ENCODE results near the gene HCN2.
A peak's percentile ranks its signal among the peaks of the same experiment; 100 is the strongest.
"Not testable (repeated sequence)": the region's sequence is repeated elsewhere in the genome, so short reads cannot be mapped to it uniquely, and the experiment has no call there.

The HCN2 gene

GRCh38 chr19:572140-572742 lies 17.4 kb upstream of the HCN2 start, which contains the start of gene BSG:
TSS of gene BSG (plus strand) at chr19:572596. CDS start at chr19:572635, 39 bp downstream.
- DNase-seq = peak; percentile 98

DNA sequence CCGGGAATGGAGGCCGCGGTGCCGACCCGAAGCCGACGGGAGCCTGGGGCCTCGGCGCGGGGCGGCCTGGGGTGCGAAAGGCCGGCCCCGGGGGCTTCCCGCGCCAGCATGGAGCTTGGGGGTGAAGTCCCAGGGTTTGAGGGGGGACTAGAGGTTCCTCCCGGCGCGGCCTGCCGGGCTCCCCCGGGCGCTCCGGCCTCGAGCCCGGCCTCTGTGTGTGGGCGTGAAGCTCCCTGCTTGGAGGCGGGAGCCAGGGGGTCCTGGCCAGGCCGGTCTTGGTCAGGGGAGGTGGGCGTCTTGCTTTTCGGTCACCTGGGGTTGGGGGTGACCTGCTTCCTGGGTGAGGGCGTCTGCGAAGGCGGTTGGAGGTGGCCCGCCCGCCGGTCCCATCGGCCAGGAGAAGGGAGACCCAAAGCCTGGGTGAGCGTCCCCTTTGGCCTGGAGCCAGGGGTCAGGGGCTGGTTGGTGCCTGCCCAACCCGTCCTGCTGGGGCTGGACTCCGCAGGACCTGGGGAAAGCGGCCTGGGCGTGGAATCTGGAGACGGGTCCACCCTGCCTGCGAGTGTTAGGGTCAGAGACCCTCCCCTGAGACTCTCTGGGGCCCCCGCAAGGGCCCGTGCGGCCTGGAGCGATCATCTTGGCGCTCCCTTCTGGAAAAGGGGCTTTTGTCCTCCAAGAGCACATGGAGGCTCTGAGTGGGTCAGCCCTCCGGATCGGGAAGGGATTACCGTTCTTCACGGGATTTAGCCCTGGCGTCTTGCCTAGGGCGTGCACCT lies 16.8 kb upstream of the HCN2 start:
- no peak for DNase-seq

GRCh38 chr19:573519-573825 lies 16.2 kb upstream of the HCN2 start:
- DNase-seq = no peak

GRCh38 chr19:574658-575526 lies 14.8 kb upstream of the HCN2 start:
- no peak for DNase-seq

GRCh38 chr19:575527-576506 lies 13.9 kb upstream of the HCN2 start:
- DNase-seq = no peak

- DNase-seq = no peak
These were observed 12.8 kb upstream of the HCN2 start for GRCh38 chr19:576768-577438.

- no peak for DNase-seq
These were observed 12.0 kb upstream of the HCN2 start for GRCh38 chr19:577439-578392.

DNA sequence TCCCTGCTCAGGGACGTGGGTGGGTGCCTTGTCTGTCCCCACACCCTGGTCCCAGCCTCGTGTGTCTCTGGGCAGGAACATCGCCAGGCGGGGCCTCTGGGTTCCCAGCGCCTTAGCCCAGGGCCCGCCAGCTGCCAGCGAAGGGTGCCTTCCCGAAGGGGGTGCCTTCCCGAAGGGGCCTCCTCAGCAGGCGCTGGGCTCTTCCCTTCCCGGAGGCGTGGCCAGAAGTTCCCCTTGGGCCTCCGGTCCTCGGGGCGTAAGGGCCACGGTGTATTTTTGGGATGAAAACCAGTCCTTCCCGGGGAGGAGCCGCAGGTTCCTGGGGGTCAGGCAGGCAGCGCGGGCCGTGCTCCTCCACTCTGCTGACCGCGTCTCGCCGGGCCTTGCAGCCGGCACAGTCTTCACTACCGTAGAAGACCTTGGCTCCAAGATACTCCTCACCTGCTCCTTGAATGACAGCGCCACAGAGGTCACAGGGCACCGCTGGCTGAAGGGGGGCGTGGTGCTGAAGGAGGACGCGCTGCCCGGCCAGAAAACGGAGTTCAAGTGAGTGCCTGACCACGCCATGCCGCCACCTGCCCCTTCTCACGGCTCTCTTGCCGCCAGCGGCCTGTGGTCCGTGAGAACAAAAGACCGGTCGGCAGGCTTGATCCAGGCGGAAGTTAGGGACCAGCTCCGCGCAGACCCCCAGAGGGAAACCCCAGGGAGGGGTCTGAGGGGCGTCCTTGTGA lies 10.4 kb upstream of the HCN2 start:
- DNase-seq = no peak

DNA sequence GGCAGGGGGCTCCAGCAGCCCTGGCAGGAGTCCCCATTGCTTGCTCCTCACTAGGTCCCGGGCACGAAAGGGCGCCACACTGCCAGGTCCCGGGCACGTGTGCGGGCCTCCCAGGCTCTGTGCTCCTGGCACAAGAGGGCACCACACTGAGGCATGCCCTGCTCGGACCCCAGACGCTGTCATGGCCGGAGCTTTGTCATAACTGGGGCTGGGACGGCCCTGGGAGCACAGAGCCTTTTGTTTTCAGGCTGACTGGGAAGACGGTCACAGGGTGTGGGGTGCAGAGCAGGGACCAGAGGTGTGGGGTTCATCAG lies 9.9 kb upstream of the HCN2 start:
- DNase-seq = no peak

DNA sequence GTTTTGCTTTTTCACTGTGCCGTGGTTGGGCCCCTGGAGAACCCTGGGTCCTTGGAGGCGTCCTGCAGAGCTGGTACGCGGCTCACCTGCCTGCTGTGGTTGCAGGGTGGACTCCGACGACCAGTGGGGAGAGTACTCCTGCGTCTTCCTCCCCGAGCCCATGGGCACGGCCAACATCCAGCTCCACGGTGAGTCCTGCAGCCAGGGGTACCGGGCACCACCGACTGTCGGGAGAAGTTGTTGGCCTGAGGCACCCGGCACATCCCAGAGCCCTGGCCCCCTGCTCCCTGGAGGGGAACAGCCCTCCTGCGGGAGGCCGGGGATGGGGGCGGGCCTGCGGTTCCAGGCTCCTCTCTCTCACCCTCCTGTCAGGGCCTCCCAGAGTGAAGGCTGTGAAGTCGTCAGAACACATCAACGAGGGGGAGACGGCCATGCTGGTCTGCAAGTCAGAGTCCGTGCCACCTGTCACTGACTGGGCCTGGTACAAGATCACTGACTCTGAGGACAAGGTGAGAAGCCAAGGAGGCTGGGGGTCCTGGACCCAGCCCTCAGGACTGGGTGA lies 9.3 kb upstream of the HCN2 start:
- DNase-seq = no peak

DNA sequence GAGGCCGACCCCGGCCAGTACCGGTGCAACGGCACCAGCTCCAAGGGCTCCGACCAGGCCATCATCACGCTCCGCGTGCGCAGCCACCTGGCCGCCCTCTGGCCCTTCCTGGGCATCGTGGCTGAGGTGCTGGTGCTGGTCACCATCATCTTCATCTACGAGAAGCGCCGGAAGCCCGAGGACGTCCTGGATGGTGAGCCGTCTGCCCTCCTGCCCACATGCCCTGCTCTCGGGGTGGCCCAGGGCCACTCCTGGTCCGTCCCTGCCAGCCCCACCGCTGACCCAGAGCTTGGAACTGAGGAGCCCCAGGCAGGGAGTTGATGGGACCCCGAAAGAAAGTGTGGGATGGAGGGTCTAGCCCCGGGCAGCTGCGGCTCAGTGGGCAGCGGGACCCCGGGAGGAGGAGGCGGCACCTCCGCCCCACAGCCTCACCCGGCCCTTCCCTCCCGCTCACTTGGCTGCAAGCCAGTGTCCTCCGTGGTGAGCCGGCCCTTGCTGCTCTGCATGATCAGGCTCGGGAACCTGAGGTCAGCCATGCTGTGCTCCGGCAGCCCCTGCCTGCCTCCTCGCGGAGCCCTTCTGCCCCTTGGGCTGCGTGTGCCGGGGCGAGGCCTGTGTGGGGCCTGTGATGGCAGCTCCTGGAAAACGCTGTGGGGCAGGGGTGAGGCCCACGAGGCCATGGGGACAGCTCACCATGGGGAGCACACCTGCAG lies 8.1 kb upstream of the HCN2 start:
- DNase-seq = no peak

GRCh38 chr19:582497-583197 lies 7.0 kb upstream of the HCN2 start:
- DNase-seq = no peak

DNA sequence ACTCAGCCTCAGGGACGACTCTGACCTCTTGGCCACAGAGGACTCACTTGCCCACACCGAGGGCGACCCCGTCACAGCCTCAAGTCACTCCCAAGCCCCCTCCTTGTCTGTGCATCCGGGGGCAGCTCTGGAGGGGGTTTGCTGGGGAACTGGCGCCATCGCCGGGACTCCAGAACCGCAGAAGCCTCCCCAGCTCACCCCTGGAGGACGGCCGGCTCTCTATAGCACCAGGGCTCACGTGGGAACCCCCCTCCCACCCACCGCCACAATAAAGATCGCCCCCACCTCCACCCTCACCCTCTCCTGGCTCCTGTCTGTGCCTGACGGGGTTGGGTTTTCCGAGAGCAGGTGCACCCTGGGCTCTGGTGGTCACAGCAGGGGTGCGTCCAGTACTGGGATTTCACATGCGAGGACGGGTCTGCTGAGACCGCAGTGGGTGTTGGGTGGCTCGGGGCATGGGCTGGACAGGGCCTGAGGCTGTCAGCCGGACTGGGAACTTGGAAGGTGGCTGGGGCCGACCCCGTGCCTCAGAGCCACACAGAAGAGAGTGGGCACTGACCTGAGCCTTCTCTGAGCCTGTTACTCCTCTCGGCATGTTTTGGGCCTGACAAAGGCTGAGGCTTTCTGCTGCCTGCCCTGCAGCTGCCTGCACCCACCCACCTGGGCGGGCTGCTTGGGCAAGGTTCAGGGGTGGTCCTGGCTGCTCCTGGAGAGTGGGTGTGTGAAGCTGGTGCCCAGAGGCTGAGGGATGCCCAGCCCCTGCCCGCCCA lies 6.3 kb upstream of the HCN2 start:
- DNase-seq = no peak

- DNase-seq = no peak
These were observed 5.8 kb upstream of the HCN2 start for GRCh38 chr19:583968-584239.

DNA sequence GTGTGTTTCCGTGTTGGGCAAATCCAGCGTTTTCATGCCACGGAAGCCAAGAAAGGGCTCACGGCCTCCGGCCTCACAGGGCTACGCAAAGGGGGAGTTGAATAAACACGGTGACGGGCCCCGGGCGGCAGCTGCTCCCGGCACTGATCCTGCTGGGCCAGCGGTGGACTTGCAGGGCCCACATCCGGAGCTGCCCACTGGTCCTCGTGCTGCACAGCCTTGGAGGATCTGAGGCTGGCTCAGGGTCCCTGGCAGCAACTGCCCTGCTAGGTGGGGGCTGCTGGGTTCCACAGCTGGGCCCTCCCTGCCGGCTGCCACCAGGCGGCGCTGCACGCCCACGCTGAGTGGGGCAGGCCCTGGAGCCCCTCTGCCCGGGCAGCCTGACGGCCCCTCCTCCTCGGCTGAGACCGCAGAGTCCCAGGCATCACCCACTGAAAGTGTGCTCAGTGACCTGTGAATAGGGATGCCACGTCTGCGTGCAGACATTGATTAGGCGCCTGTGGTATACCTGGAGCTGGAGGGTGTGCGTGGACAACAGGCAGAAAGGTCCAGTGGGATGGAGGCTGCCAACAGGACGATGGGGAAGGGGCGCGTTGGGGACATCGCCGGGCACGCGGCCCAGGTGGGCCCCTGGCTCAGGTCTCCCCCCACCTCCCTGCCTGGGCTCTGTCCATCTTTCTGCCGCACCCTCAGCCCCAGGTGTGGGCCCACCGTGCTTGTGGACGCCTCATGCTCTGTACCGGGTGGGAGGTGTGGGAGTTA lies 5.3 kb upstream of the HCN2 start:
- DNase-seq = peak; percentile 68 to 73

DNA sequence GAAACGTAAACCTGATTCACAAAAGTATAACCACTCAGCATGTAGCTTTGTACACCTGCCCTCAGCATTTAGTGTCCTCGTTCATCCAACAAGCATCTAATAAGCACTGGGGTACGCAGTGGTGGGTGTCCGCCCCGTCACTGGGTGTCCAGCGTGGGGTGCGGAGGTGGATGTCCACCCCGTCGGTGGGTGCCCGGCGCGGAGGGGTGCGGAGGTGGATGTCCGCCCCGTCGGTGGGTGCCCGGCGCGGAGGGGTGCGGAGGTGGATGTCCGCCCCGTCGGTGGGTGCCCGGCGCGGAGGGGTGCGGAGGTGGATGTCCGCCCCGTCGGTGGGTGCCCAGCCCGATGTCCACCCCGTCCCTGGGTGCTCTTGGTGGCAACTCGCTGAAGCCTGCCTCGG lies 4.5 kb upstream of the HCN2 start:
- not testable (repeated sequence) for DNase-seq

DNA sequence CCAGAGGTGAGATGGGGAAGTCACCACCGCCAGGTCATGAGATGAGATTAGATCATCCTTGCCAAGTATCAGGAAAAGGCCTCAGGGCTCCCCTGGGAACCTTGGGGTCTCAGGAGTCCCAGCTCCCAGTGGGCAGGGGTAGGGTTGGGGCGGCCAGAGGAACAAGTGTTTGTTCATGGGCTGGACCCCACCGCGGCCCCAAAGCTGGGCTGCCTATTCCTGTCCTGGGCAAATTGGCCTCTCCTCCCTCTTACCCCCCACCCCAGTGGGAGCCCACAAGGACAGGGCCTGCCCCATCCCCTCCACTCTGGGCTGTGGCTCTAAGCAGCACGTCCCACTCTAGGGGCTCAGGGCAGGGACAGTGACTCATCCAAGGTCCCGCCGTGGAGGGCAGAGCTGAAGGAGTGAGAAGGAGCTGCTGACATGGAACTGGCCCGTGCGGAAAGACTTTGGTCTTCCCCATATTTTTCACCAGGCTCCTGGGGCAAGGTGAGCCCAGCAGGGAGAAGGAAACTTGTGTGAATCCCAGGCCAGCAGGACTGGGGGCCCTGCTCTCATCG lies 4.0 kb upstream of the HCN2 start:
- DNase-seq = no peak

All from CD4-positive, alpha-beta T cell treated with Interleukin-1 beta for 1 hour (primary cell).